Measurements from ENCODE around the gene SLC39A1.

DNA sequence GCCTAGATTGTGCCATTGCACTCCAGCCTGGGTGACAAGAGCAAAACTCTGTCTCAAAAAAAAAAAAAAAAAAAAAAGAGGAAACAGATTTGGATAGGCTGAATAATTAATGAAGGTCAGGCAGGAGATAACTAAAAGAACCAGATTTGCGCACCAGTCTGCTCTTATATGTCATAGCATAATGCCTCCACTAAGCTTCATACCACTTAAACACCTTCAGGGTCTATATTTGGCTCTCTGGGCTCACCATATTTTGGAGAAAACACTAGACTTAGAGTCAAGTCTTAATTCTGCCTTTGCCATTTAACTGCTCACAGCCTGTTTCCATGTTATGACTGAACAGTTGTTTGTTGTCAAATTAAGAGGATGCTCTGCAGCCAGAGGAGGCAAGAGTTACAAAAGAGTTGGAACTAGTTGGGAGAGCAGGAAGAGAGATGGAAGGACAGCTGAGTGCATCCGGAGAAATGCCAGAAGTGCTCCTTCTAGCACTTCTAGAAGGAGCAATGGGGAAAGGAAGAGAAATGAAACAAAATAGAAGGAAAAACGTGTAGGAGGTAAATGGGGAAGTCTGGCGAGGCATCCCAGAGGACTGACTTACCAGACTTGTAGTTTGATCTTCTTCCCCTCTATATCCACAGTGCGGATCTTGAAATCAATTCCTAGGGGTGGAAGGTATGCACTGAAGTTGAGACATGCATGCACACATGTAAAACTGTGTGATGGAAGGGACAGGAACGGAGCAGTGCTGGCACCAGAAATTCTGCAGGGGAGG, 21.0 kb upstream of the SLC39A1 start:
- TF ChIP-seq SP1 (IDR thresholded peaks at IDR 0.05; ENCODE audit: low read depth, low read length) = no peak
- TF ChIP-seq SIN3A (conservative IDR thresholded peaks at IDR 0.05 in 1 of 2, IDR thresholded peaks at IDR 0.05 in 1 of 2; ENCODE audit: low read depth in 1 of 2, low read length in 2 of 2) = no peak
